B cell (primary cell): ENCODE measurements around the gene ELFN1. TPM values are rescaled to one million over a fixed set of nuclear protein-coding genes. Genes with fewer than 3 reads are reported as not detected.

Source experiments
- ATAC-seq: fragments of 200-7000 bp; cut with Tn5 transposase; one replicate; pipeline ENCODE4 v1.10.0; 2021; ENCODE audit warnings: low read depth, mild to moderate bottlenecking, moderate number of reproducible peaks, moderate library complexity
- CTCF ChIA-PET: fragments of 350-600 bp; sonication (Branson Sonifier 250); formaldehyde crosslinking; loops from one replicate; lab custom pipeline; 2021; ENCODE audit warnings: antibody characterized with exemption, inconsistent platforms; lab: Charles Lee
- POLR2A ChIA-PET: fragments of 350-600 bp; sonication (Branson Sonifier 250); formaldehyde crosslinking; loops from one replicate; lab custom pipeline; 2021; ENCODE audit warnings: antibody characterized with exemption; lab: Charles Lee
- DNase-seq: peaks from one replicate; pipeline ENCODE4 v3.0.0; 2013
- H2AFZ ChIP-seq: 2 replicates; pipeline ENCODE4 v1.6.1; 2012; ENCODE audit warnings: mild to moderate bottlenecking, low read depth, low read length; ENCODE audit not compliant: insufficient read depth, poor library complexity, severe bottlenecking
- H3K27ac ChIP-seq, 2 donors: 1 replicate in 1 of 2; 2 replicates in 1 of 2; pipeline ENCODE4 v1.5.1; 2012 to 2013; ENCODE audit warnings: low read length in 2 of 2, mild to moderate bottlenecking in 2 of 2, moderate library complexity in 1 of 2
- H3K27me3 ChIP-seq, 4 experiments: fragments of 200-600 bp in 1 of 4; sonication (generic) in 1 of 4; replicated peaks in 1 of 4; 1 replicate in 2 of 4; 2 replicates in 2 of 4; pipeline versions ENCODE4 v1.6.1 to v1.7.0; 2013 to 2016; ENCODE audit warnings: low read length in 3 of 4, mild to moderate bottlenecking in 2 of 4, mixed read lengths in 1 of 4, moderate library complexity in 1 of 4; ENCODE audit not compliant: insufficient read depth in 4 of 4, control insufficient read depth in 3 of 4; ENCODE audit errors: control extremely low read depth in 1 of 4
- H3K36me3 ChIP-seq, 2 experiments: replicated peaks in 1 of 2; 1 replicate in 1 of 2; 2 replicates in 1 of 2; pipeline versions ENCODE4 v1.6.1 to v1.7.1; 2013; ENCODE audit warnings: low read length in 1 of 2; ENCODE audit not compliant: insufficient read depth in 2 of 2, control insufficient read depth in 1 of 2; ENCODE audit errors: control extremely low read depth in 1 of 2, extremely low read depth in 1 of 2
- H3K4me1 ChIP-seq, 2 donors: fragments of 200-600 bp in 1 of 2; sonication (generic) in 1 of 2; 1 replicate in 1 of 2; 2 replicates in 1 of 2; pipeline versions ENCODE4 v1.5.1 to v1.6.1; 2013 to 2017; ENCODE audit warnings: low read length in 2 of 2; ENCODE audit not compliant: control insufficient read depth in 2 of 2, insufficient read depth in 2 of 2
- H3K4me2 ChIP-seq: replicated peaks from 2 replicates; pipeline ENCODE3; 2012; ENCODE audit warnings: mild to moderate bottlenecking, low read depth, low read length; ENCODE audit not compliant: poor library complexity, severe bottlenecking
- H3K4me3 ChIP-seq, 5 experiments: fragments of 200-600 bp in 1 of 5; sonication (generic) in 1 of 5; 1 replicate in 3 of 5; 2 replicates in 2 of 5; pipeline versions ENCODE4 v1.5.1 to v1.7.0; 2011 to 2016; ENCODE audit warnings: low read length in 4 of 5, mild to moderate bottlenecking in 4 of 5, low read depth in 2 of 5, control low read depth in 1 of 5, moderate library complexity in 1 of 5; ENCODE audit not compliant: insufficient read depth in 1 of 5; ENCODE audit errors: control extremely low read depth in 1 of 5, extremely low read depth in 1 of 5
- H3K79me2 ChIP-seq: fragments of 200-600 bp; sonication (generic); one replicate; pipeline ENCODE4 v1.6.0; 2016; ENCODE audit warnings: low read length; ENCODE audit not compliant: control insufficient read depth, insufficient read depth
- H3K9ac ChIP-seq: fragments of 200-600 bp; sonication (generic); 2 replicates; pipeline ENCODE4 v1.6.1; 2017; ENCODE audit warnings: mild to moderate bottlenecking, low read length, moderate library complexity
- H3K9me3 ChIP-seq, 3 donors: one replicate each; pipeline versions ENCODE4 v1.6.1 to v1.7.1; 2013; ENCODE audit warnings: low read length in 2 of 3; ENCODE audit not compliant: control insufficient read depth in 2 of 3, insufficient read depth in 1 of 3; ENCODE audit errors: control extremely low read depth in 1 of 3
- H4K20me1 ChIP-seq: 2 replicates; pipeline ENCODE4 v1.6.0; 2012; ENCODE audit warnings: mild to moderate bottlenecking, low read length; ENCODE audit not compliant: insufficient read depth, control insufficient read depth, poor library complexity, severe bottlenecking
- H3K27ac Mint-ChIP-seq: one replicate; pipeline ENCODE4 v1.8.0; 2021; ENCODE audit warnings: mixed read lengths
- H3K27me3 Mint-ChIP-seq: one replicate; pipeline ENCODE4 v1.8.0; 2021; ENCODE audit warnings: mixed read lengths
- H3K4me1 Mint-ChIP-seq: one replicate; pipeline ENCODE4 v1.8.0; 2021; ENCODE audit warnings: mixed read lengths
- H3K4me3 Mint-ChIP-seq: one replicate; pipeline ENCODE4 v1.8.0; 2021; ENCODE audit warnings: mixed read lengths
- H3K9me3 Mint-ChIP-seq: one replicate; pipeline ENCODE4 v1.8.0; 2022; ENCODE audit warnings: mixed read lengths; ENCODE audit not compliant: insufficient read depth
- CTCF ChIP-seq: fragments of 200-600 bp; IDR thresholded peaks from one replicate; pipeline ENCODE4 v1.8.0; 2022; ENCODE audit warnings: antibody characterized with exemption, mild to moderate bottlenecking
- EZH2 ChIP-seq: IDR thresholded peaks from 2 replicates; pipeline ENCODE4 v1.6.1; 2012; ENCODE audit warnings: borderline replicate concordance, low read depth, mild to moderate bottlenecking, moderate library complexity, low read length; ENCODE audit not compliant: insufficient read depth, poor library complexity, severe bottlenecking
- WGBS: methylation state at CpG from one replicate; pipeline ENCODE4 v1.1.5; 2013; ENCODE audit warnings: missing lambda C conversion rate; ENCODE audit not compliant: insufficient coverage; 5-methylcytosine and 5-hydroxymethylcytosine counted together
- intact Hi-C: fragments of 100-400 bp; cut with micrococcal nuclease; formaldehyde crosslinking; loops from one replicate; pipeline ENCODE4 v1.10.0; 2022
- polyA plus RNA-seq: library from polyadenylated mRNA; depleted of rRNA; stranded (reverse); fragments of >200 nt; gene quantifications from 2 replicates; pipeline ENCODE4 v1.2.3, GENCODE V29; 2012
- total RNA-seq, 2 donors: library from RNA; stranded (reverse); fragments of 120-200 nt in 1 of 2; gene quantifications; 1 replicate in 1 of 2; 2 replicates in 1 of 2; pipeline versions ENCODE4 v1.2.3 to v1.2.4, GENCODE V29; 2013 to 2022

ELFN1 gene
- total and polyA plus RNA-seq, 2 donors (not counting 1 experiment from before 2014, with no cell fraction given) = 0.12 TPM; not detected in 1

GRCh38 chr7:1750541-1751021, 80.5 kb downstream of the ELFN1 start:
- ChIA-PET CTCF (no interaction called here), POLR2A (no interaction called here)
- no peaks in the 10 kb centered on the region for H3K36me3 ChIP-seq
- 93% methylated on average over 23 of the region's 23 CpGs for WGBS
- no peak overlapping the region for H2AFZ ChIP-seq
- Mint-ChIP-seq H3K27ac (no peak overlapping the region), H3K27me3 (peaks cover 13% of the 10 kb centered on the region), H3K4me3 (no peak overlapping the region), H3K4me1 (peaks cover 20% of the 10 kb centered on the region), H3K9me3 (no peaks in the 10 kb centered on the region)
- H3K27ac ChIP-seq = no peak overlapping the region
- H3K9me3 ChIP-seq = peaks cover 0 to 18% (median 0%) of the 10 kb centered on the region in 3 donors
- DNase-seq = no peak
- intact Hi-C loops = no loop called here
- H3K9ac ChIP-seq = no peak overlapping the region
- no peaks in the 10 kb centered on the region for H3K79me2 ChIP-seq
- no peak for ATAC-seq
- peaks cover 10 to 13% of the 10 kb centered on the region in 2 donors for H3K4me1 ChIP-seq
- H3K27me3 ChIP-seq = peaks cover 0 to 1% (median 0%) of the 10 kb centered on the region in 4 experiments
- no peaks in the 10 kb centered on the region for H4K20me1 ChIP-seq
- H3K4me2 ChIP-seq = no peak overlapping the region
- H3K4me3 ChIP-seq = no peak overlapping the region
- TF ChIP-seq EZH2 (no peak), CTCF (no peak)

GRCh38 chr7:1752111-1752510, 82.0 kb downstream of the ELFN1 start:
- H3K27me3 ChIP-seq = peaks cover 0 to 8% (median 2%) of the 10 kb centered on the region in 4 experiments
- no peak overlapping the region for H3K27ac Mint-ChIP-seq
- peaks cover 23% of the 10 kb centered on the region for H3K27me3 Mint-ChIP-seq
- ATAC-seq = no peak
- no peak overlapping the region for H2AFZ ChIP-seq
- H3K4me1 ChIP-seq = peaks cover 14 to 24% of the 10 kb centered on the region in 2 donors
- intact Hi-C loops = no loop called here
- H3K36me3 ChIP-seq = no peaks in the 10 kb centered on the region
- 100% methylated on average over 5 of the region's 9 CpGs for WGBS
- no peak for DNase-seq
- H3K4me3 Mint-ChIP-seq = no peak overlapping the region
- H3K9me3 ChIP-seq = peaks cover 0 to 22% (median 0%) of the 10 kb centered on the region in 3 donors
- H4K20me1 ChIP-seq = no peaks in the 10 kb centered on the region
- H3K27ac ChIP-seq = no peak overlapping the region
- POLR2A ChIA-PET = no interaction called here
- H3K4me3 ChIP-seq = no peak overlapping the region
- H3K9me3 Mint-ChIP-seq = no peaks in the 10 kb centered on the region
- no peak overlapping the region for H3K9ac ChIP-seq
- no peak overlapping the region for H3K4me2 ChIP-seq
- no peak for TF ChIP-seq CTCF
- TF ChIP-seq EZH2 = no peak
- CTCF ChIA-PET = no interaction called here
- H3K79me2 ChIP-seq = no peaks in the 10 kb centered on the region
- H3K4me1 Mint-ChIP-seq = peaks cover 26% of the 10 kb centered on the region
